HUES64 (cell line): Measurements from ENCODE around the gene FBP1.
A peak's percentile ranks its signal among the peaks of the same experiment; 100 is the strongest.
"Not testable (repeated sequence)": the region's sequence is repeated elsewhere in the genome, so short reads cannot be mapped to it uniquely, and the experiment has no call there.

ENCODE experiments used
- H3K27ac ChIP-seq: 2 replicates; pipeline ENCODE4 v1.7.0; 2013; ENCODE audit warnings: low read depth, low read length, inconsistent platforms
- H3K27me3 ChIP-seq: 2 replicates; pipeline ENCODE4 v1.6.1; 2013; ENCODE audit warnings: mild to moderate bottlenecking, low read length; ENCODE audit not compliant: insufficient read depth
- H3K36me3 ChIP-seq: 2 replicates; pipeline ENCODE4 v1.6.1; 2013; ENCODE audit warnings: mild to moderate bottlenecking, low read length; ENCODE audit not compliant: insufficient read depth
- H3K4me1 ChIP-seq: 2 replicates; pipeline ENCODE4 v1.6.1; 2013; ENCODE audit warnings: mild to moderate bottlenecking, low read length, moderate library complexity; ENCODE audit not compliant: insufficient read depth
- H3K4me3 ChIP-seq: 2 replicates; pipeline ENCODE4 v1.5.1; 2013; ENCODE audit warnings: mild to moderate bottlenecking, low read length, moderate library complexity
- H3K9ac ChIP-seq: 2 replicates; pipeline ENCODE4 v1.6.1; 2013; ENCODE audit warnings: mild to moderate bottlenecking, low read depth, low read length
- H3K9me3 ChIP-seq: 2 replicates; pipeline ENCODE4 v1.6.1; 2013; ENCODE audit warnings: low read depth, low read length; ENCODE audit not compliant: insufficient read depth
- WGBS: fragments of 150-250, 120-280 bp; methylation state at CpG from one replicate; pipeline ENCODE4 v1.1.7; 2013; ENCODE audit warnings: missing lambda C conversion rate; 5-methylcytosine and 5-hydroxymethylcytosine counted together

Gene FBP1

DNA sequence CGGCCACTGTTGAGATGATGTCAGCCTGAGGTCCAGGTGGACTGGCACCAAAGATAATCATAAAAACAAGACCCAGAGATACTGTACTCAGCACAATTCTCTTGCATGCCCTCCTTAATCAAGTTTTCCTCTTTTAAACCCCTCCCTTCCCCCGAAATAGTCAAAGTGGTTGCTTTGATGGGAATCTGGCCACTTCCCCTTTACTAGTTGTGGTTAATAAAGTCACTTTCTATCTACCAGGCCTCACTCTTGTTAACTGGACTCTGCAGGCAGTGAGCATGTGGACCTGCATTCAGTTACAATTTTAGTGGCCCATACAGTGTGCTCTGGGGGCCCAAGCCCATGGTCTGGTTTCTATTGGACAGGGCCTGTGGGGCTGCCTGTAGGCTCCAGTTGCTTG lies 63.2 kb downstream of the FBP1 start:
- WGBS = 90% methylated on average over 2 of the region's 2 CpGs
- H3K9ac ChIP-seq = no peak overlapping the region
- H3K9me3 ChIP-seq = no peaks in the 10 kb centered on the region
- no peak overlapping the region for H3K27ac ChIP-seq
- no peaks in the 10 kb centered on the region for H3K36me3 ChIP-seq
- H3K4me1 ChIP-seq = no peaks in the 10 kb centered on the region
- 0 out of 2 replicates have a peak, but pooled peaks cover 2% of the 10 kb centered on the region for H3K27me3 ChIP-seq
- H3K4me3 ChIP-seq = no peak overlapping the region

DNA sequence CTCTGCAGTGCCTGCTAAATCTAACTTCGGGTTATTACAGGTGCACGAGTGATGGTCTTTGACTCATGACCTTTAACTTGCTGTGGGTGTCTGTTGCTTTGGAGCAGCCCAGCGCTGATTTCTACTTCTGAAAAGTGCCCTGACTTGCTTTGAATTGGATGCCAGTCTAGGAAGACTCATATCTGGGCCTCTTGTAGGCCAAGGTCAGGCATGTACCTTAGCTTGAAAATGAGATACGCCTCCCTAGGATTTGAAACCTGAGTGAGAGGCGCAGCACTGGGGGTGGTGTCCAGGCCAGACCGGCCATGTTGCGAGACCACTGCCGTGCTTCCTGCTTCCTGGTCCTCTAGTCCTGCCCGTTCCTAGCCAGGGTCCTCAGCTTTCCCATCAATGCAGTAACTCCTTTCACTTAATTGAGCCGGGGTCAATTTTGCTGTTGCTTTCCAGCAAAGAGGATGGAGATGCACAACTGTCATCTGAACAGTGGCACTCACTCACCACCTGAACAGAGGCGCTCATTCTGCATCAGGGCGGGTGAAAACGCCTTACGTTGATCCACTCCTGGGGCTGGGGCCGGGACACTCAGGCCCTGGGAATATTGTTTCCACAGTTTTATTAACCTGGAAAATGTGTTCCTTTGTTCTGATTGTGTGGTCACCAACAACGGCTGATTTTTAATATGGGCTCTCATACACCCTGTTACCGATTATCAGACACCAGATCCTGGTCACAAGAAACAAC lies 70.2 kb downstream of the FBP1 start:
- H3K9me3 ChIP-seq = no peaks in the 10 kb centered on the region
- WGBS = 92% methylated on average over 16 of the region's 17 CpGs
- H3K4me1 ChIP-seq = peaks cover 6% of the 10 kb centered on the region; the same call in 1 of the 2 replicates
- peaks cover 4% of the 10 kb centered on the region; the same call in 1 of the 2 replicates for H3K36me3 ChIP-seq
- H3K4me3 ChIP-seq = no peak overlapping the region
- 0 out of 2 replicates have a peak, but pooled peaks cover 2% of the 10 kb centered on the region for H3K27me3 ChIP-seq
- H3K9ac ChIP-seq = no peak overlapping the region
- no peak overlapping the region for H3K27ac ChIP-seq

GRCh38 chr9:94568250-94568889 lies 70.9 kb downstream of the FBP1 start:
- Histone ChIP-seq H3K9me3 (no peaks in the 10 kb centered on the region), H3K4me1 (peaks cover 6% of the 10 kb centered on the region; the same call in 1 of the 2 replicates), H3K36me3 (peaks cover 7% of the 10 kb centered on the region; the same call in 1 of the 2 replicates), H3K27ac (no peak overlapping the region), H3K27me3 (0 out of 2 replicates have a peak, but pooled peaks cover 2% of the 10 kb centered on the region), H3K9ac (no peak overlapping the region), H3K4me3 (no peak overlapping the region)
- 97% methylated on average over 3 of the region's 3 CpGs for WGBS

- no peak overlapping the region for H3K9ac ChIP-seq
- no peak overlapping the region for H3K4me3 ChIP-seq
- 0 out of 2 replicates have a peak, but pooled peaks cover under 1% of the 10 kb centered on the region for H3K27me3 ChIP-seq
- peaks cover 7% of the 10 kb centered on the region; the same call in 1 of the 2 replicates for H3K36me3 ChIP-seq
- H3K4me1 ChIP-seq = peaks cover 6% of the 10 kb centered on the region; the same call in 1 of the 2 replicates
- no peaks in the 10 kb centered on the region for H3K9me3 ChIP-seq
- WGBS = 82% methylated on average over 2 of the region's 2 CpGs
- no peak overlapping the region for H3K27ac ChIP-seq
These were observed 72.0 kb downstream of the FBP1 start for GRCh38 chr9:94567271-94567670.

DNA sequence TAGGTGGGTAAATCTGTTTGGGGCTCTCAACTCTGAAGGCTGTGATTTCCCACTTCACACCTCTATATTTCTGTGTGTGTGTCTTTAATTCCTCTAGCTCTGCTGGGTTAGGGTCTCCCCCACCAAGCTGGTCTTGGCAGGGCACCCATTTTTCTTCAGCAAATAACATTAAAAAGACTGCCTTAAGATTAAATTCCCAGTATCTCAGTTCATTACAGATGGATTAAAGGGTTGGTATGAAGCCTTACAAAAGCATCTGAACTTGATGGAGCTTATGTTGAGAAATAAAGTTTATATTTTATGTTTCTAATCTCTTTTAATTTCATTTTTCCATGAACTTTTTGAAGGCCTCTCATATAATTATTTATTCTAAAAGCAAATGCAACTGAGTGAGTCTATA lies 72.8 kb downstream of the FBP1 start:
- Histone ChIP-seq H3K27me3 (no peaks in the 10 kb centered on the region), H3K9ac (no peak overlapping the region), H3K4me1 (peaks cover 6% of the 10 kb centered on the region; the same call in 1 of the 2 replicates), H3K27ac (no peak overlapping the region), H3K4me3 (no peak overlapping the region), H3K9me3 (no peaks in the 10 kb centered on the region), H3K36me3 (peaks cover 7% of the 10 kb centered on the region; the same call in 1 of the 2 replicates)

DNA sequence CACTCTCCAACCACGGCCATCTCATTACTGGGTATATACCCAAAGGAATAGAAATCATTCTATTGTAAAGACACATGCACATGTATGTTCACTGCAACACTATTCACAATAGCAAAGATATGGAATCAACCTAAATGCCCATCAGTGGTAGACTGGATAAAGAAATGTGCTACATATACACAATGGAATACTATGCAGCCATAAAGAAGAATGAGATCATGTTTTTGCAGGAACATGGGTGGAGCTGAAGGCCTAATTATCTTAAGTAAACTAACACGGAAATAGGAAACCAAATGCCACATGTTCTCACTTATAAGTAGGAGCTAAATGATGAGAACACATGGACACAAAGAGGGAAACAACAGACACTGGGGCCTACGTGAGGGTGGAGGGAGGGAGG lies 75.0 kb downstream of the FBP1 start:
- peaks cover 16% of the 10 kb centered on the region for H3K36me3 ChIP-seq
- H3K27ac ChIP-seq, H3K27me3 ChIP-seq, H3K9ac ChIP-seq, H3K4me3 ChIP-seq, H3K4me1 ChIP-seq, H3K9me3 ChIP-seq: not testable (repeated sequence)
- WGBS = 67% methylated on average over 3 of the region's 3 CpGs

GRCh38 chr9:94563548-94563947 lies 75.8 kb downstream of the FBP1 start:
- Histone ChIP-seq H3K36me3 (peaks cover 16% of the 10 kb centered on the region), H3K4me1 (no peaks in the 10 kb centered on the region), H3K4me3 (no peak overlapping the region), H3K27ac (no peak overlapping the region), H3K9ac (no peak overlapping the region), H3K9me3 (no peaks in the 10 kb centered on the region), H3K27me3 (no peaks in the 10 kb centered on the region)
- 97% methylated on average over 2 of the region's 2 CpGs for WGBS

DNA sequence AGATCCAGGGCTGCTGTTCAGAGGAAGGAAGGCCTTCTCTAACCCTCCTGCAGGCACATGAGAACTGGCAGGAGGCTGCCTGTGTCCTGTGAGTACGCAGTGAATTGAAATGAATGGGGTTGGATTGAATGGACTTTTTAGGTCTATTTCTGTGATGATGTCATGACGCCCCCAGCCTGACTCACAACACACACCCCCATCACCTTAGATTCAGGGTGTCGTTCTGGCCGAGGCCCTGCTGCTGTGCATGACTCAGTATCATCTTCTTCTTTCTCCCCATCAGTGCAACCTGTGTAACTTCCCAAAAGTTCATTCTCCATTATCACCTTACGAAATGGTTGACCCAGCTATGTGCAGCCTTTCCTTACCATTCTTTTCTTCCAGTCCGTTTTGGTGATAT lies 79.1 kb downstream of the FBP1 start:
- Histone ChIP-seq H3K36me3 (peaks cover 14% of the 10 kb centered on the region), H3K9ac (no peak overlapping the region), H3K4me3 (no peak overlapping the region), H3K27me3 (no peaks in the 10 kb centered on the region), H3K9me3 (no peaks in the 10 kb centered on the region), H3K4me1 (no peaks in the 10 kb centered on the region), H3K27ac (no peak overlapping the region)
- 96% methylated on average over 4 of the region's 6 CpGs for WGBS

GRCh38 chr9:94557376-94557775 lies 81.9 kb downstream of the FBP1 start:
- Histone ChIP-seq H3K4me3 (no peak overlapping the region), H3K27ac (no peak overlapping the region), H3K9ac (no peak overlapping the region), H3K9me3 (no peaks in the 10 kb centered on the region), H3K4me1 (peaks cover 3% of the 10 kb centered on the region; the same call in 1 of the 2 replicates), H3K27me3 (no peaks in the 10 kb centered on the region), H3K36me3 (peaks cover 10% of the 10 kb centered on the region)
- WGBS = 93% methylated on average over 4 of the region's 4 CpGs

DNA sequence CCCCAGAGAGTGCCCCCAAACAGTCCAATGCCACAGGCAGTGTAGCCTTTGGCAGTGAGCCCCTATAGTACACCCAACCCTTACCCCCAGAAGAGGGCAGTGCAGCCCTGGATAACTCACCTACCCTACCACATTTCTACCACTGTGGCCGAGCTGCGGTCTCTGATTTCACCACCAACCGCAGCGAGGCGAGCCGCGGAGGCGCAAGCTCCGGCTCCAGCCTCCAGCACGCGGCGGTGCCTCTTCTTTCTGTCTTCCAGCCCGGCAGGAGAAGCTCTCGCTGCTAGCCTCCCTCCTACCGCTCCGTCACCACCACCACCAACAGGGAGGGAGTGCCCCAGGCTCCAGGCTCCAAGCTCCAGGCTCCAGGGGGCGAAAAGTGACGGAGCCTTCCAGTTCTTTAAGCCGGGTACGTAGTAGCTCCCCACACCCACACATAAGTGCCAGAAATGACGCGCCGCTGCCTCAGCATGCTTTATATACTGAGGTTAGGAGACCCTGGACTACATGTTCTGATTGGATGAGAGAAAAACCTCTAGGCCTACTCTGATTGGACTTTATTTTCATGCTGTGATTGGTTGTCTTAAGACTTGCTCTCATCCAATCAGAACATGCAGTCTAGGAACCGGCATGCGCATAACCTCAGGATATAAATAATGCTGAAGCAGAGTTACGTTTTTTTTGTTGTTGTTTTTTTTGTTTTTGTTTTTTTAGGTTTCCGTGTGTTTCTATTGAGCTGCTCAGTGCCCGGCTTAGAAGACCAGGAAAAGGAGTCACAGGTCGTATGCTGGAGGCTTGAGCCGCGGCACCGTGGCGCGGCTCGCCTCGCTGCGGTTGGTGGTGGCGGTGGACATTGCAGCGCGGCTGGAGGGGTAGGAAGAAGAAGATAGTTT lies 84.6 kb downstream of the FBP1 start, which contains the start of gene PCAT7:
Gene PCAT7 (plus strand): TSS at position 645 of the 893 bp plus-strand sequence.
- WGBS = 9% methylated on average over 40 of the region's 40 CpGs
- H3K27ac ChIP-seq = peak within 1 kb of the TSS; percentile 89

More for the DNA sequence above, 84.6 kb downstream of the FBP1 start, which contains the start of gene PCAT7:
- no peaks in the 10 kb centered on the region for H3K27me3 ChIP-seq
- H3K9ac ChIP-seq = peak within 1 kb of the TSS; percentile 89
- H3K9me3 ChIP-seq = peaks cover 8% of the 10 kb centered on the region; the same call in 1 of the 2 replicates
- peaks cover 4% of the 10 kb centered on the region for H3K36me3 ChIP-seq
- H3K4me1 ChIP-seq = peaks cover 3% of the 10 kb centered on the region; the same call in 1 of the 2 replicates
- H3K4me3 ChIP-seq = peak within 1 kb of the TSS; percentile 78
